Lower leg skin (tissue), 4 donors: Measurements from ENCODE around the gene FAM234A. TPM values are rescaled to one million over a fixed set of nuclear protein-coding genes. Genes with fewer than 3 reads are reported as not detected.

Experiments
- DNase-seq, 2 donors: peaks; one replicate each; pipeline ENCODE4 v3.0.0-alpha.2; 2019; ENCODE audit warnings: low spot score in 2 of 2
- H3K4me3 ChIP-seq: fragments of 200-600 bp; sonication (generic); 2 replicates; pipeline ENCODE4 v1.5.1; 2017; ENCODE audit warnings: mild to moderate bottlenecking, low read depth; ENCODE audit not compliant: poor library complexity, severe bottlenecking
- POLR2A ChIP-seq, 2 donors: fragments of 450-650 bp; IDR thresholded peaks; one replicate each; pipeline ENCODE4 v1.6.1; 2016 to 2017; ENCODE audit warnings: antibody characterized with exemption in 2 of 2, mild to moderate bottlenecking in 1 of 2, moderate library complexity in 1 of 2
- WGBS, 2 donors: methylation state at CpG; one replicate each; pipeline ENCODE4 v1.1.5; 2018; 5-methylcytosine and 5-hydroxymethylcytosine counted together
- intact Hi-C: fragments of 100-400 bp; cut with DNase I; formaldehyde crosslinking; loops from one replicate; pipeline ENCODE4 v1.15.0; 2023; ENCODE audit warnings: low total_unique reads
- total RNA-seq, 4 donors: library from RNA; depleted of rRNA; stranded (reverse); fragments of >200 nt; gene quantifications; one replicate each; pipeline ENCODE4 v1.1.0, GENCODE V29; 2016
- TF ChIP-seq, protein P1 (sequence below), 3 donors: fragments of 450-650 bp; IDR thresholded peaks; one replicate each; pipeline ENCODE4 v1.5.1; 2016; ENCODE audit warnings: antibody characterized with exemption in 3 of 3, mild to moderate bottlenecking in 3 of 3, moderate library complexity in 2 of 3

Gene FAM234A
- total RNA-seq, 4 donors from 2014 or later, result 61.4 to 123 (median 110) TPM

DNA sequence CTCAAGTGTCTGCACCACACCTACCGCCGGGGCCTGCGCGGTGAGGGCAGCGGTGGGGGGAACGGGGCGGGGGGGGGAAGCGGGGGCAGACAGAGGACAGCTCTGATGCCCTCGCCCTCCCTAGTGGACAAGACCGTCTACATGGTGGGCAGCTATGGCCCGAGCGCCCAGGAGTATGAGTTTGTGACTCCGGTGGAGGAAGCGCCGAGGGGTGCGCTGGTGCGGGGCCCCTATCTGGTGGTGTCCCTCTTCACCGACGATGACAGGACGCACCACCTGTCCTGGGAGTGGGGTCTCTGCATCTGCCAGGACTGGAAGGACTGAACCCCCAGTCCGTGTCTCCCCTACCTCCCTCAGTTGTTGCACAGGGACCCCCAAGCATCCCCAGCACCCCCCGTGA is 47.9 kb downstream of the FAM234A start:
- TF ChIP-seq, protein P1, sequence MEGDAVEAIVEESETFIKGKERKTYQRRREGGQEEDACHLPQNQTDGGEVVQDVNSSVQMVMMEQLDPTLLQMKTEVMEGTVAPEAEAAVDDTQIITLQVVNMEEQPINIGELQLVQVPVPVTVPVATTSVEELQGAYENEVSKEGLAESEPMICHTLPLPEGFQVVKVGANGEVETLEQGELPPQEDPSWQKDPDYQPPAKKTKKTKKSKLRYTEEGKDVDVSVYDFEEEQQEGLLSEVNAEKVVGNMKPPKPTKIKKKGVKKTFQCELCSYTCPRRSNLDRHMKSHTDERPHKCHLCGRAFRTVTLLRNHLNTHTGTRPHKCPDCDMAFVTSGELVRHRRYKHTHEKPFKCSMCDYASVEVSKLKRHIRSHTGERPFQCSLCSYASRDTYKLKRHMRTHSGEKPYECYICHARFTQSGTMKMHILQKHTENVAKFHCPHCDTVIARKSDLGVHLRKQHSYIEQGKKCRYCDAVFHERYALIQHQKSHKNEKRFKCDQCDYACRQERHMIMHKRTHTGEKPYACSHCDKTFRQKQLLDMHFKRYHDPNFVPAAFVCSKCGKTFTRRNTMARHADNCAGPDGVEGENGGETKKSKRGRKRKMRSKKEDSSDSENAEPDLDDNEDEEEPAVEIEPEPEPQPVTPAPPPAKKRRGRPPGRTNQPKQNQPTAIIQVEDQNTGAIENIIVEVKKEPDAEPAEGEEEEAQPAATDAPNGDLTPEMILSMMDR (IDR thresholded peaks at IDR 0.05), result no peak
- no peak for TF ChIP-seq POLR2A (IDR thresholded peaks at IDR 0.05)
- H3K4me3 ChIP-seq, result no peak overlapping the region
- 52 to 65% methylated on average over 12 to 17 of the region's 22 CpGs for WGBS, 2 donors
- intact Hi-C loops, result no loop called here
- DNase-seq, result no peak

DNA sequence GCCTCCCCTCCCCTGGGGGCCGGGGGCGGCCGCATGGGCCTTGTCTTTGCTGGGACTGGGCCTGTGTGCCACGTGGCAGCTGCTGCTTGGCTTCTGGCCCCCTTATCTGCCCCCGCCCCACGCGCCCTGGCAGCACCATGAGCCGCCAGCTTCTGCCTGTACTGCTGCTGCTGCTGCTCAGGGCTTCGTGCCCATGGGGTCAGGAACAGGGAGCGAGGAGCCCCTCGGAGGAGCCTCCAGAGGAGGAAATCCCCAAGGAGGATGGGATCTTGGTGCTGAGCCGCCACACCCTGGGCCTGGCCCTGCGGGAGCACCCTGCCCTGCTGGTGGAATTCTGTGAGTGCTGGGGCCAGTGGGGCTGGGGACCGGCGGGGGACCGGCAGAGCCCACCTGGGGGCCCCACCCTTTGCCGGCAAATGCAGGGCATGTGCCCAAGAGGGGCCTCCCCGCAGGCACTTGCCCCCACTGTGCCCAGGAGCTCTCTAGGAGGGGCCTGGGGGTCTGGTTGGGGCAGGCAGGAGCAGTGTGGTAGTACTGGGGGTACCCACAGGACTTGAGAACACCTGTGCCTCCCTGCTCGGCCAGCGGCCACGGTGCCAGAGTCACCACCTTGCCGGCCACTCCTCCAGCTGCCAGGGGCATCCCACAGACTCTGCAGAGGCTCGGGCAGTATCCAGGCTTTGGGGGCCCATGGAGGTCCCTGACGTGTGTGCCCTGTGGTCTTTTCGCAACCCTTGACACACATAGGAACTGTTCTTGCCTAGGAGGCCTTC is 48.6 kb downstream of the FAM234A start, which contains the start of gene PDIA2:
Gene PDIA2 (plus strand): TSS at position 132 of the 773 bp plus-strand sequence. CDS start 6 bp downstream, at position 138.
- WGBS, 2 donors, result 51% methylated on average over 16 to 19 of the region's 25 CpGs
- no peak for TF ChIP-seq POLR2A (IDR thresholded peaks at IDR 0.05)
- TF ChIP-seq, protein P1 (IDR thresholded peaks at IDR 0.05), result no peak
- no peak within 1 kb of the TSS for H3K4me3 ChIP-seq
- intact Hi-C loops, result no loop called here
- no peak for DNase-seq

DNA sequence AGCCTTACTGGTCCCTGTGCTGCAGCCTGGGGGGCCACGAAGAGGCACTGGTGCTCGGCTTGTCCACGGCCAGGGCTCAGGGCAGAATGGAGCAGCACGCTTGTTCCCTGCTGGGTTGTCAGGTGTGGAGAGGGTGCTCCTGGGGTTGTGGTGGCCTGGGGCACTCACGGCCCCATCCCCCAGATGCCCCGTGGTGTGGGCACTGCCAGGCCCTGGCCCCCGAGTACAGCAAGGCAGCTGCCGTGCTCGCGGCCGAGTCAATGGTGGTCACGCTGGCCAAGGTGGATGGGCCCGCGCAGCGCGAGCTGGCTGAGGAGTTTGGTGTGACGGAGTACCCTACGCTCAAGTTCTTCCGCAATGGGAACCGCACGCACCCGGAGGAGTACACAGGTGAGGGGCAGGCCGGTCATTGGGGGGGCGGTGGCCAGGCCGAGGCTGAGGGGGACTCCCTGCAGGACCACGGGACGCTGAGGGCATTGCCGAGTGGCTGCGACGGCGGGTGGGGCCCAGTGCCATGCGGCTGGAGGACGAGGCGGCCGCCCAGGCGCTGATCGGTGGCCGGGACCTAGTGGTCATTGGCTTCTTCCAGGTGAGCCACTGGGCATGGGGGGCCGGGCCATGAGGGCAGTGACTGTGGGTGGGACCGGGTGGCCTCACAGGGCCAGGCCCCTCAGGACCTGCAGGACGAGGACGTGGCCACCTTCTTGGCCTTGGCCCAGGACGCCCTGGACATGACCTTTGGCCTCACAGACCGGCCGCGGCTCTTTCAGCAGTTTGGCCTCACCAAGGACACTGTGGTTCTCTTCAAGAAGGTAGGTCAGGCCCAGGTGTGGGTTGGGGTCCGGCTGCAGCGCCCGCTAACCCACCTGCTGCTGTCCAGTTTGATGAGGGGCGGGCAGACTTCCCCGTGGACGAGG is 49.8 kb downstream of the FAM234A start:
- TF ChIP-seq POLR2A (IDR thresholded peaks at IDR 0.05), result no peak
- TF ChIP-seq, protein P1 (IDR thresholded peaks at IDR 0.05), result no peak
- no peak for DNase-seq
- intact Hi-C loops, result no loop called here
- 89 to 94% methylated on average over 38 to 52 of the region's 52 CpGs for WGBS, 2 donors
- no peak overlapping the region for H3K4me3 ChIP-seq

DNA sequence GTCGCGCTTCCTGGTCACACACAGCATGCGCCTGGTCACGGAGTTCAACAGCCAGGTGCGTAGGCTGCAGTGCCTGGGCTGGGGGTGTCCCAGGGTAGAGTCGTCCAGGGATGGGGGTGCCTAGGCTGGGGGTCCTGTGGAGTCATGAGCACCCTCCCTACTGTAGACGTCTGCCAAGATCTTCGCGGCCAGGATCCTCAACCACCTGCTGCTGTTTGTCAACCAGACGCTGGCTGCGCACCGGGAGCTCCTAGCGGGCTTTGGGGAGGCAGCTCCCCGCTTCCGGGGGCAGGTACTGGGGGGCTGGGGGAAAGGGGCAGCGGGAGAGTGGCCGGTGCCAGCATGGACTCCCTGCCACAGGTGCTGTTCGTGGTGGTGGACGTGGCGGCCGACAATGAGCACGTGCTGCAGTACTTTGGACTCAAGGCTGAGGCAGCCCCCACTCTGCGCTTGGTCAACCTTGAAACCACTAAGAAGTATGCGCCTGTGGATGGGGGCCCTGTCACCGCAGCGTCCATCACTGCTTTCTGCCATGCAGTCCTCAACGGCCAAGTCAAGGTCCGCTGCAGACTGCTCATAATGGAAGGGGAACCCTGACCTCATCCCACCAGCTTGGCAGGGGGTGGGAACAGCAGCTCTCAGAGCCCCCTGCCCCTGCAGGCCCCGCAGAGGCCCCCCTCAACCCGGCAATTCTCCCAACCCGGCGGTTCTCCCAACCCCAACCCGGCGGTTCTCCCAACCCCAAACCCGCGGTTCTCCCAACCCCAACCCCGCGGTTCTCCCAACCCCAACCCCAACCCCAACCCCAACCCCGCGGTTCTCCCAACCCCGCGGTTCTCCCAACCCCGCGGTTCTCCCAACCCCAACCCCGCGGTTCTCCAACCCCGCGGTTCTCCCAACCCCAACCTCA is 50.8 kb downstream of the FAM234A start:
- 92 to 95% methylated on average over 33 to 48 of the region's 48 CpGs for WGBS, 2 donors
- DNase-seq, result no peak
- intact Hi-C loops, result no loop called here
- H3K4me3 ChIP-seq, result no peak overlapping the region
- TF ChIP-seq POLR2A (IDR thresholded peaks at IDR 0.05), result no peak
- TF ChIP-seq, protein P1 (IDR thresholded peaks at IDR 0.05), result no peak
